Hematopoietic multipotent progenitor cell treated with erythropoietin and hydrocortisone succinate and interleukin-3 and kit ligand, for 15 days (in vitro differentiated cells): ENCODE measurements around the gene ARMCX6.
A peak's percentile ranks its signal among the peaks of the same experiment; 100 is the strongest.
"Not testable (repeated sequence)": the region's sequence is repeated elsewhere in the genome, so short reads cannot be mapped to it uniquely, and the experiment has no call there.

ENCODE experiments used
- DNase-seq: peaks from one replicate; pipeline ENCODE4 v3.0.0-alpha.2; 2015; ENCODE audit warnings: low spot score

The ARMCX6 gene

DNA sequence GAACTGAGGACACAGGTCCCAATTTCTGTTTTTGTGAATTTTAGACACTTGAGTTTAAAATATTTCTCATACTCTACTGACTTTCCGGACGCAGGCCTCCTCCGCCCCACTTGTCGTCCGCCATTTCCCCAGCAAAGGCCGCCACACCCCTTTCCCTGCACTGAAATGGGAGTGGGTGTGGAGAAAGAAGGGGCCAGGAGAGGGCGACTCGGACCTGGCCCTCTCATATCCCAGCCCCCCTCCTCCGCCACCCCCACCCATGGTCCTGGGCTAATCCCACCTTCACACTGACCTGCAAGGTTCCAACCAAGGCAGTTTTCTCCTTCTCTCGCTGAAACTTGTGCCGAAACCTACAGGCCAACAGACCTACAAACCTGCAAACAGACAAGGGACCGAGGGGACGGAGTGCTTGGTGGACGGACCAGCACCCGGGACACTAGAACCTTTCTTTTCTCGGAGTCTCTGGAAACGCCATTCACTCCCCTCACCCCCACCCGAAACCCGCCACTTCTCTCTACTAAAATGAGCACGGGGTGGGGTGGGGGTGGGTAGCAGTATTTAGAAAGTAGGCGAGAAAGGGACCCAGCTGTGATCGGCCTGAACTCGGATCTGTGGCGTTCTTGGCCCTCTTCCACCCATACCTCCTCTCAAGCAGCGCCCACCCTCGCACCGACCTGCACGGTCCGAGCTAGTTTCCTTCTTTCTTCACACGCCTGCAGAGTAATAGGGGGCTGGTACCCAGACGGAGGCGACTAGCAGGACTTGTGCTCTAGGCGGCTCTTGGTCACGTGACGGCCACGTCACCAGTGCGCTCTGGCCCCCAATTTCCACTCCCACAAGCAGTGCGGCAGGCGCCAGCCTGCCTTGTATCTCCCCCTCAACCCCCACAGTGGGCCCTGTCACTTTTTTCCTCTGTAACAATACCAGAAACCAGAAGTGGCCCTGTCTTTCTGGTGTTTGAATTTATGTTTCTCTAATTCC is at the start of gene ARMCX6:
Gene ARMCX6, minus strand, starts transcription at position 790 of the 981 bp plus-strand sequence. CDS start 1,380 bp downstream, outside the sequence.
- peak; percentile 66 for DNase-seq

DNA sequence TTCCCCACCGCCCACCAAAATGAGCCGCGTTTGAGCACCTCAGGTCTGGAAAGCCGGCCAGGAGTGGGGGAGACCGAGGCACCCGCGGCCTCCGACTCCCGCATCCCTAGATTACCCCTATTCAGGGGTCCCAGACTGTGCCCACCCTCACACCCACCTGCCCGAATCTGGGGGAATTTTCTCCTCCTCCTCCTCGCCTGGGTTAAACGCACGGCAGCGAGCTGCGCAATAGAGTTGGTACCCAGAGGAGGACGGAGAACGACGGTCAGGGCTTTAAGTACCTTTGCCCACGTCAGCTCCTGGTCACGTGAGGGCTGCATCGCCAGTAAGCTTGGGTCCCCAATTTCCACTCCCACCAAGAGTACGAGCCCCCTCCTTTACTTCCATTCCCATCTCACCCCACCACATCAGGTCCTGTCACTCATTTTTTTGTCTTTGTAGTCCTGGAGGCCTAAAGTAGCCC is 41.8 kb upstream of the ARMCX6 start, which contains the start of gene ARMCX2:
Gene ARMCX2, minus strand, starts transcription at position 250 of the 463 bp plus-strand sequence. CDS start 2,262 bp downstream, outside the sequence.
- DNase-seq, result no peak

GRCh38 chrX:101658661-101659491 is 41.1 kb upstream of the ARMCX6 start:
- DNase-seq, result no peak

DNA sequence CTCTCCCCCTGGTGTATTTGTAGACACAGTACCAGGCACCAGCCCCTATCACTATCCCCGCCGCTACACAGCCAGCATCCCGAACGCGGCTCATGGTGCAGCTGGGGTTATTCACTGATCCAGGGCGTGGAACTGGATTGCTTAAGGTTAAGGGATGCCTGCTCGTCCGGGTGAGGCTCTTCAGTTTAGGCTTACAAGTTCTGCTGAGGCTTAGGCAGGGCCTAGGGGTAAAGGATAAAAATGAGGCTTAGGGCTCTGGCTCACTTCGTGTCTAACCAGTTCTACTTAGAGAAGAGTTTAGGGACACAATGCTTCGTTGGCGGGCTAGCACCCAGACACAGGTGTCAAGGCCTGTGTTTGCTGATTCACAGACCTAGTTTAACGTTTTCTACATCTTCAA is 39.7 kb upstream of the ARMCX6 start:
- no peak for DNase-seq

DNA sequence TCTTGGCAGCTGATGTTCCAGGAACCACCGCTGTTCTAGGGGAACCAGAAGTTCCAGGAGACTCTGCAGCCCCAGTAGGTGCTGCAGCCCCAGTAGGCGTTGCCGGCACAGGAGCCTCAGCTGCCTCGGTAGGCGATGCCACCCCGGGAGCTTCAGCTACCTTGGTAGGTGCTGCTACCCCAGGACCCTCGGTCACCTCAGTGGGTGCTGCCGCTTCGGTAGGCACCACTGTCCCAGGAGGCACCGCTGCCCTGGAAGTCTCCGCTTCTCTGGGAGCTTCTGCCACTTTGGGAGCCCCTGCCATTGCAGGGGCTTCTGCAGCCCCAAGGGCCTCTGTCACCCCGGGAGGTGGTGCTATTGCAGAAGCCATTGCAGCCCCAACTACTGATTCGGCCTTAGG is 39.0 kb upstream of the ARMCX6 start:
- no peak for DNase-seq

DNA sequence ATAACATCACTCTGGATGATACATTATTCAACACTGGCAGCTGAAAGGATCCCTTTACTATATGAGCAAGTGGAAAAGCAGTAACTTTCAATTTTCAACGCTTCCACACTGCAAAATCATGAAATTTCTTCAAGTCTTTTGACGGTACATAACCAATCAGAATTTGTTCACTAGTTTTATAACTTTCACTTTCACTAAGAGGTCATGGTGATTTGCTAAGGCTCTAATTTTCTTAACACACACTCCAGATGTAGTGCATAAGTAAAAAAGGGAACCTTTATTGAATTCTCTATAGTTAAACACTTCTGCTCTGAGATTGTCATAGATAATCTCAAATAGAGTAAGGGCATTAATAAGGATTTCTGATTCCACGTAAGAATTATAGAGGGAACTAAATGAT is 37.7 kb upstream of the ARMCX6 start:
- DNase-seq, result no peak

- not testable (repeated sequence) for DNase-seq
Observed at GRCh38 chrX:101647716-101648115, 29.9 kb upstream of the ARMCX6 start.

DNA sequence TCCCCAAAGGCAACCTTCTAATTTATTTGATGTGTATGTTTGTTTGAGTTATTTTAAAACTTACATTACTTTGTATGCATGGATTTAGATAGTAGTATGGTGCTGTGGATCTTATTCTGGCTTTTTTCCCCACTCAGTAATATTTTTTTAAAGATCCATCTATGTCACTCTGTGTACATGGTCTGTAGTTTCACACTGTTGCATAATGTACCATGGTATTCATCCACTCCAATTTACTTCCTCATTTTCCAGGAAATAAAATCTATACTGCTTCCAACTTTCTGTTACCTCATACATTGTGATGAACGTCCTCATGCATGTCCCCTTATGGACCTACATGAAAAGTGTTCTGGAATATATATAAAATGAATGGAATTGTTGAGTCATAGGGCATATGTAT is 24.3 kb upstream of the ARMCX6 start:
- no peak for DNase-seq

- DNase-seq, result no peak
Observed at GRCh38 chrX:101639583-101639982, 21.8 kb upstream of the ARMCX6 start.

DNA sequence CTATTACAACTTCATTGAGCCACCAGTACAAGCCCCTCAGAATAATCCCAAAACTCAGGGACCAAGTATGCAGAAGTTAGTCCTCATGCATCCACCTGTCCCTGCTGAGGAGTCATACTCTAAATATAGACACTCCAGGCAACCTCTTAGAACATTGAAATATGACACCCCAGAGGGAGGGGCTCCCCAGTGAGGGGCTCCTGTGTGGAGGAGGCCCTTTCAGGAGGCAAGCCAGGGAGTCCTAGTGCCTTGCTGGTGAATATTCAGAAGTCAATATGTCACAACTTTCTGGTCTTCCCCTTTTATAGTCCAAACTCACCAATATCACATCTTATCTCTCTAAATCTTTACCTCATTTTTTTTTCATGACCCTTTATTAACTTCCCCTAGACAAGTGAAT is 1.6 kb upstream of the ARMCX6 start:
- DNase-seq, result no peak

DNA sequence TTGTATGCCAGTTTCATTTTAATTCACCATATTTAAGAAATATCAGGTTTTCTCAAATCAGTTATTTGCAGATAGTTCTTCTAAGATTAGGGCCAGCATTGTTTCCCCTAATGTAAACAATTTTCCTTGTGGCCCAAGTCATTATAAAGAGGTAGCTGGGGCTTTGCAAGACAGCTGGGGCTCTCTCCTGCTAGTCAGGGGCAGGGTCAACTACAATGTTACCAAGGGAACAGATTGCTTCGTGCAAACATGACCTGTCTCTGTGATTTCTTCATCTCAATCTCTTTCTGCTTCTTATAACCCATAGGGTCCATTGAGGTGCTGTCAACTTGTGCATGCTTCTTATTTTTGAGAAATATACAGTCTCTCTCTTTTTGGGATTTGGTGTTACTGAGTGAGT is 12.1 kb downstream of the ARMCX6 start:
- no peak for DNase-seq

DNA sequence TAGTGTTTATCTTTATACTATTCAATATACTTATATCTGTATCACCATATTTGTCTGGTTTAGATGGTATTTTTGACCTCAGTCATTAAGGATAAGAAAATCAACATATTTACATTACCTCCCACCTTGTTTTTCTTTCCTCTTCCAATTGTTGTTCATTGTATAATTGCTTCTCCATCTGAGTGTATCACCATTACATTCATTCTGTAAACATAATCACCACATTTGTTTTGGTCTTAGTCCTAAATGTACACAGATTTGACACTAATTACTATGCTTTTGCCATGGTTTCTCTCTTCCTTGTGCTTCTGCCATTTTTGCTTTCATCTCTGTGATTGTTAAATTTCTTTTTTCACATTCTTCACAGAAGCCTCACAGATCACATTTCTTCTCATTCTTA is 12.7 kb downstream of the ARMCX6 start:
- no peak for DNase-seq

DNA sequence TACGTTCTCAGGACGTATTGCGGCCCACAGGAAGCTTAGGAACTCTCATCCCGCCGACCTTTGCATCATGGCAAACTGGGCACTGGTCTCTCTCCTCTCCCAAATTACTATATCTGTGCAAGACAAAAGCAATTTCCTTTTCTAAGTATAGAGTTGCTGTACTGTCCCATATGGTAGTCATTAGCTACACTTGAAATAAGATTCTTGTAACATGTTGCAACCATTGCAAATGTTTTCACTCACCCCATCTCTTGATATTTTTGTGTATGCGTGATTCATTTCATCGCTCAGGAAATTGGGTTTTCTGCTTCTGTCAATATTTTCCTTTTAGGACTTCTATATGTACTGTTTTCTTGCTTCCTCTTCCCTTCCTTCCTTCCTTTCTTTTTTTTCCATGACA is 15.7 kb downstream of the ARMCX6 start:
- no peak for DNase-seq

DNA sequence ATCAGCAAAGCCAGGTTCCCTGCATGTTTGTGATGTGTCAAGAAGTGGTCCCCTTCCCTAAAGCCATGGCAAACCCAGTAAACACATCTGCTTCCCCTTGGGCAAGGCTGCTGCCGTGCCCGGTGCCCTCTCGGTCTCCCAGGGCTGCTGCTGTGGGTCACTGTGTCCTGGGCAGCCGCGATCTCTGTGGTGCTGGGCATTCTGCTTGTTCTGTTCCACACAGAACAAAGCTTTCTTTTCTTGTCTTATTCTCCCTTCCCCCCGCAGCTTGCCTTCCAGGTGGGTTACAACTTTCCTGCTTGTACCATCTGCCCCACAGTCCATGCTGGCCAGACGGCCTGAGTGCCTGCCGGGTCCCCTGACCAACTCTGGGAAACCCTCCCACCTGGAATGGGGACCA is 18.2 kb downstream of the ARMCX6 start:
- not testable (repeated sequence) for DNase-seq

DNA sequence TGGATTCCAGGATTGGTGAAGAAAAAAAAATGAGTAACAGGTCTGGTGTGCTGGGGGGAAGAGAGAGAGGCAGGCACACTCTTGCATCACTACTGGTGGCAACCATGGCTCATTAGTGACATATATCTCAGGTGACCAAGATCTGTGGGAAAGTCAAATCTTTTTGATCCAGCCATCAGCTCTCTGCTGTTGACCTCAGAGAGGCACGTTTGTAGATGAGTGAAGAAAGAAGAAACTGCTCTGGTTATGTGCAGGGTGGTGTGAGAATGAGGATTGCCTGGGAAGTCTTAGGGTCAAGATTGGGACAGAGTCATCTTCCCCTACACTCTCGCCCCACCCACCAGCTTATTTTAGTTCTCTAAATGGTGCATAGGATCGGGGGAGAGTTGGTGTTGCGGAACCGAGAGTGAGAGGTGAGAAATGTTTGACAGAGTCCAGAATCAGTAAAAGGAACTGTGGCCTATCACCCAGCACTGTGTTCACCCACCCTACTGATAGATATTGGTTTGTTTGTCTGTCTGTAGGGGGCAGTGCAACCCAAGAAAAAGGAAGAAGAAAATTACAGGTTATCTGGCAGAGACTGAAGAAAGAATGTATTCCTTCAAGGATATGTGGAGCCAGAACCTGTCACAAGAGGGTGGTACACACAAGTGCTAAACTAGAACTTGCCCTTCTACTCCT is 21.9 kb downstream of the ARMCX6 start:
- DNase-seq, result peak; percentile 59
